ENCODE data around the gene OPRL1.
A peak's percentile ranks its signal among the peaks of the same experiment; 100 is the strongest.

Gene OPRL1

DNA sequence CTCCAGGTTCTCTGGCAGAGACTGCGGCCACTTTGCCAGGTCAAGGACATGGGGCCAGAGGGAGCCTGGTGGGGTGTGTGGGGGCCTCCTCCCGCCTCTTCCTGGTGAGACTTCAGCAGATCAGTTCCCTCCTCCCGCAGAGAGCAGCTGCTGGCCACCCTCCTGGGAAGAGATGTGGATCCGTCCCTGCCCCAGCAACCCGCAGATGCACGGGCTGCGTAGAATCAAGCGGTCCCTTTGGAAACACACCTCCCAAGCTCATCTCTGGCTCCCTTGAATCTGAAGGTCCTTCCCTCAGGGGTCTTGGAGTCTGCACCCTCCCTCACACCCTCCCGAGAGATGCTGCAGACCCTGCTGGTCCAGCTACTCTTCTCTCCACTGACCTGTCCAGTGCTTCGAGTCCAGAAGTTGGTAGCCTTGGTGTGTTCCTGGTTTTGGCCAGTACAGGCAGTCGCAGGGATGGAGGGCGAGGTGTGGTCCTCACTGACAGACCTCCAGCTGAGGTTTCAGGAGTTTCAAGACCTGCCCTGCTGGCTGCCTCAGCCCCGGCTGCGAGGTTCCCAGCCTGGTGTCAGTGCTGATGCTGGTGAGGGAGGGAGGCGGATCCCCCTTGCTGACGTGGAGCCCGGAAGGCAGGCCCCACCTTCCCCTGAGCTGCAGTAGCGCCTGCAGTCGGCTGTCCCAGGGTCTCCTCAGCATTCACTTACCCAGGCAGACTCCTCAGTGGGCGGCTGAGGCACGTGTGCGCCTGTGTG lies 27.3 kb downstream of the OPRL1 start, which contains the start of gene NPBWR2 (continued):
- TF ChIP-seq ZNF37A (tag by site-specific recombination; IDR thresholded peaks at IDR 0.05): no peak
- no peak for TF ChIP-seq BCL11B (tag by site-specific recombination; IDR thresholded peaks at IDR 0.05; ENCODE audit: low read depth)
- no peak for TF ChIP-seq ZFP41 (tag by site-specific recombination; IDR thresholded peaks at IDR 0.05; ENCODE audit: borderline replicate concordance)
- TF ChIP-seq ZNF654 (tag by site-specific recombination; IDR thresholded peaks at IDR 0.05; ENCODE audit: low read depth): no peak
- no peak for TF ChIP-seq ZNF670 (tag by site-specific recombination; IDR thresholded peaks at IDR 0.05; ENCODE audit: low read depth)
- TF ChIP-seq, protein P1, sequence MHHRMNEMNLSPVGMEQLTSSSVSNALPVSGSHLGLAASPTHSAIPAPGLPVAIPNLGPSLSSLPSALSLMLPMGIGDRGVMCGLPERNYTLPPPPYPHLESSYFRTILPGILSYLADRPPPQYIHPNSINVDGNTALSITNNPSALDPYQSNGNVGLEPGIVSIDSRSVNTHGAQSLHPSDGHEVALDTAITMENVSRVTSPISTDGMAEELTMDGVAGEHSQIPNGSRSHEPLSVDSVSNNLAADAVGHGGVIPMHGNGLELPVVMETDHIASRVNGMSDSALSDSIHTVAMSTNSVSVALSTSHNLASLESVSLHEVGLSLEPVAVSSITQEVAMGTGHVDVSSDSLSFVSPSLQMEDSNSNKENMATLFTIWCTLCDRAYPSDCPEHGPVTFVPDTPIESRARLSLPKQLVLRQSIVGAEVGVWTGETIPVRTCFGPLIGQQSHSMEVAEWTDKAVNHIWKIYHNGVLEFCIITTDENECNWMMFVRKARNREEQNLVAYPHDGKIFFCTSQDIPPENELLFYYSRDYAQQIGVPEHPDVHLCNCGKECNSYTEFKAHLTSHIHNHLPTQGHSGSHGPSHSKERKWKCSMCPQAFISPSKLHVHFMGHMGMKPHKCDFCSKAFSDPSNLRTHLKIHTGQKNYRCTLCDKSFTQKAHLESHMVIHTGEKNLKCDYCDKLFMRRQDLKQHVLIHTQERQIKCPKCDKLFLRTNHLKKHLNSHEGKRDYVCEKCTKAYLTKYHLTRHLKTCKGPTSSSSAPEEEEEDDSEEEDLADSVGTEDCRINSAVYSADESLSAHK (tag by site-specific recombination; IDR thresholded peaks at IDR 0.05): peak; percentile 63
- TF ChIP-seq GLIS1 (tag by site-specific recombination; IDR thresholded peaks at IDR 0.05): peak; percentile 61
- TF ChIP-seq, protein P2, sequence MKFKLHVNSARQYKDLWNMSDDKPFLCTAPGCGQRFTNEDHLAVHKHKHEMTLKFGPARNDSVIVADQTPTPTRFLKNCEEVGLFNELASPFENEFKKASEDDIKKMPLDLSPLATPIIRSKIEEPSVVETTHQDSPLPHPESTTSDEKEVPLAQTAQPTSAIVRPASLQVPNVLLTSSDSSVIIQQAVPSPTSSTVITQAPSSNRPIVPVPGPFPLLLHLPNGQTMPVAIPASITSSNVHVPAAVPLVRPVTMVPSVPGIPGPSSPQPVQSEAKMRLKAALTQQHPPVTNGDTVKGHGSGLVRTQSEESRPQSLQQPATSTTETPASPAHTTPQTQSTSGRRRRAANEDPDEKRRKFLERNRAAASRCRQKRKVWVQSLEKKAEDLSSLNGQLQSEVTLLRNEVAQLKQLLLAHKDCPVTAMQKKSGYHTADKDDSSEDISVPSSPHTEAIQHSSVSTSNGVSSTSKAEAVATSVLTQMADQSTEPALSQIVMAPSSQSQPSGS (tag by site-specific recombination; IDR thresholded peaks at IDR 0.05; ENCODE audit: low read depth): no peak
- TF ChIP-seq ZNF433 (tag by site-specific recombination; IDR thresholded peaks at IDR 0.05; ENCODE audit: low read depth): no peak
- no peak for TF ChIP-seq ZNF184 (tag by site-specific recombination; IDR thresholded peaks at IDR 0.05)
- TF ChIP-seq ZNF221 (tag by site-specific recombination; IDR thresholded peaks at IDR 0.05; ENCODE audit: borderline replicate concordance): no peak
- TF ChIP-seq, protein P3, sequence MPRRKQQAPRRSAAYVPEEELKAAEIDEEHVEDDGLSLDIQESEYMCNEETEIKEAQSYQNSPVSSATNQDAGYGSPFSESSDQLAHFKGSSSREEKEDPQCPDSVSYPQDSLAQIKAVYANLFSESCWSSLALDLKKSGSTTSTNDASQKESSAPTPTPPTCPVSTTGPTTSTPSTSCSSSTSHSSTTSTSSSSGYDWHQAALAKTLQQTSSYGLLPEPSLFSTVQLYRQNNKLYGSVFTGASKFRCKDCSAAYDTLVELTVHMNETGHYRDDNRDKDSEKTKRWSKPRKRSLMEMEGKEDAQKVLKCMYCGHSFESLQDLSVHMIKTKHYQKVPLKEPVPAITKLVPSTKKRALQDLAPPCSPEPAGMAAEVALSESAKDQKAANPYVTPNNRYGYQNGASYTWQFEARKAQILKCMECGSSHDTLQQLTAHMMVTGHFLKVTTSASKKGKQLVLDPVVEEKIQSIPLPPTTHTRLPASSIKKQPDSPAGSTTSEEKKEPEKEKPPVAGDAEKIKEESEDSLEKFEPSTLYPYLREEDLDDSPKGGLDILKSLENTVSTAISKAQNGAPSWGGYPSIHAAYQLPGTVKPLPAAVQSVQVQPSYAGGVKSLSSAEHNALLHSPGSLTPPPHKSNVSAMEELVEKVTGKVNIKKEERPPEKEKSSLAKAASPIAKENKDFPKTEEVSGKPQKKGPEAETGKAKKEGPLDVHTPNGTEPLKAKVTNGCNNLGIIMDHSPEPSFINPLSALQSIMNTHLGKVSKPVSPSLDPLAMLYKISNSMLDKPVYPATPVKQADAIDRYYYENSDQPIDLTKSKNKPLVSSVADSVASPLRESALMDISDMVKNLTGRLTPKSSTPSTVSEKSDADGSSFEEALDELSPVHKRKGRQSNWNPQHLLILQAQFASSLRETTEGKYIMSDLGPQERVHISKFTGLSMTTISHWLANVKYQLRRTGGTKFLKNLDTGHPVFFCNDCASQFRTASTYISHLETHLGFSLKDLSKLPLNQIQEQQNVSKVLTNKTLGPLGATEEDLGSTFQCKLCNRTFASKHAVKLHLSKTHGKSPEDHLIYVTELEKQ (tag by site-specific recombination; IDR thresholded peaks at IDR 0.05; ENCODE audit: borderline replicate concordance): no peak
- no peak for TF ChIP-seq SP3 (tag by site-specific recombination; IDR thresholded peaks at IDR 0.05)
- no peak for TF ChIP-seq YY1 (tag by site-specific recombination; IDR thresholded peaks at IDR 0.05)
- TF ChIP-seq ZNF707 (tag by site-specific recombination; IDR thresholded peaks at IDR 0.05): no peak
- no peak for TF ChIP-seq ZNF248 (tag by site-specific recombination; IDR thresholded peaks at IDR 0.05)
- no peak for TF ChIP-seq ZNF211 (tag by site-specific recombination; IDR thresholded peaks at IDR 0.05; ENCODE audit: low read depth)
- TF ChIP-seq ZNF610 (tag by site-specific recombination; IDR thresholded peaks at IDR 0.05; ENCODE audit: borderline replicate concordance): no peak

DNA sequence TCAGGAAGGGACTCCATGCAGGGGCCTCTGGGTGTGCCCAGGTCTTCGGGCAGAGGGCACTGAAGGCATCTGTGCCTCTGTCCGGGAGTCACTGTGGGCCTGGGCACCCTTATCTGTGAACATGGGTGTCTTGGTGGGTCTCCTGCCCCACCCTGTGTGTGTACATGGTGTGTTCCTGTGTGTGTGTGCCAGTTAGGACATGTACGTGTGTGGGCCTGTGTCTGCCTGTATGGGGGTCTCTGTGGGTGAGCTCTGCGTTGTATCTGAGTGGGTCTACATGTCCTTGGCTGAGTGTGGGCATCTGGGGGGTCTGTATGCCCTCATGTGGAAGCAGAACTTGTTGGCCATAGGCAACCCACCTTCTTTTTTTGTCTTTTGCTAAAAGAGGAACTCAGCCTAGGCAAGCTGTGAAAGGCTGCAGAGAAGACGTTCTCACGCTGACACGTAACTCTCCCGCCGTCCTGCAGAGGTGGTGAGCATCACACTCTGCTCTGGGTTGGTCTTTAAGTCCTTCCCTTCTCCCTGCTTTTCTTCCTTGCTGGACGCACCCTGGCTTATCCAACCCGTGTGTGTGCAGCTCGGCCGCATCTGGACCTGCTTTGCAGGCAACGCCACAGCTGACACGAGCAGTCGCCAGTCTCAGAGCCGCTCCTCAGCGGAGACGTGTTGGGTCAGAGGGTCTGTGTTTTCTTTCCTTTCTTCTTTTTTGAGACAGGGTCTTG lies 28.0 kb downstream of the OPRL1 start:
- H3K4me3 ChIP-seq (ENCODE audit: low read depth, low read length): no peak overlapping the region

More for the DNA sequence above, 28.0 kb downstream of the OPRL1 start:
- CTCF ChIA-PET: interaction anchor here (1.5 to 2.8 kb wide), 2 partner anchors 13 to 16 kb away, joined by 3 to 15 read pairs; no protein-coding TSS in a partner anchor
- H3K9me3 ChIP-seq (ENCODE audit: control insufficient read depth, insufficient read depth, low read depth, low read length): no peaks in the 10 kb centered on the region
- no peaks in the 10 kb centered on the region for H3K4me1 ChIP-seq (ENCODE audit: control insufficient read depth, insufficient read depth, low read length)
- TF ChIP-seq ZFHX2 (tag by site-specific recombination; conservative IDR thresholded peaks at IDR 0.05) (0 out of 2 replicates have a peak, but pooled peaks have one; percentile 38), ZNF37A (tag by site-specific recombination; IDR thresholded peaks at IDR 0.05) (no peak), GLIS2 (tag by site-specific recombination; IDR thresholded peaks at IDR 0.05) (0 out of 2 replicates have a peak, but pooled peaks have one; percentile 29), ZBTB20 (tag by site-specific recombination; IDR thresholded peaks at IDR 0.05) (no peak)
- TF ChIP-seq, protein P4, sequence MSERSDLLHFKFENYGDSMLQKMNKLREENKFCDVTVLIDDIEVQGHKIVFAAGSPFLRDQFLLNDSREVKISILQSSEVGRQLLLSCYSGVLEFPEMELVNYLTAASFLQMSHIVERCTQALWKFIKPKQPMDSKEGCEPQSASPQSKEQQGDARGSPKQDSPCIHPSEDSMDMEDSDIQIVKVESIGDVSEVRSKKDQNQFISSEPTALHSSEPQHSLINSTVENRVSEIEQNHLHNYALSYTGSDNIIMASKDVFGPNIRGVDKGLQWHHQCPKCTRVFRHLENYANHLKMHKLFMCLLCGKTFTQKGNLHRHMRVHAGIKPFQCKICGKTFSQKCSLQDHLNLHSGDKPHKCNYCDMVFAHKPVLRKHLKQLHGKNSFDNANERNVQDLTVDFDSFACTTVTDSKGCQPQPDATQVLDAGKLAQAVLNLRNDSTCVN (tag by site-specific recombination; optimal IDR thresholded peaks at IDR 0.05): peak; percentile 11
- H3K36me3 ChIP-seq (ENCODE audit: control insufficient read depth in 2 of 2, insufficient read depth in 1 of 2, low read length in 2 of 2): no peaks in the 10 kb centered on the region
- H3K27ac ChIP-seq (ENCODE audit: extremely low read depth, low read depth, low read length): no peak overlapping the region
- POLR2A ChIA-PET: no interaction called here

Measured in HEK293 (cell line).